HG02981 (cell line): ENCODE results near the gene GSPT2.
"Not testable (repeated sequence)": the region's sequence is repeated elsewhere in the genome, so short reads cannot be mapped to it uniquely, and the experiment has no call there.

Experiments used
- ATAC-seq: cut with Tn5 transposase; IDR thresholded peaks from one replicate; pipeline ENCODE4 v1.9.1; 2021; ENCODE audit warnings: mild to moderate bottlenecking, moderate library complexity; ENCODE audit not compliant: unreplicated experiment

The GSPT2 gene

DNA sequence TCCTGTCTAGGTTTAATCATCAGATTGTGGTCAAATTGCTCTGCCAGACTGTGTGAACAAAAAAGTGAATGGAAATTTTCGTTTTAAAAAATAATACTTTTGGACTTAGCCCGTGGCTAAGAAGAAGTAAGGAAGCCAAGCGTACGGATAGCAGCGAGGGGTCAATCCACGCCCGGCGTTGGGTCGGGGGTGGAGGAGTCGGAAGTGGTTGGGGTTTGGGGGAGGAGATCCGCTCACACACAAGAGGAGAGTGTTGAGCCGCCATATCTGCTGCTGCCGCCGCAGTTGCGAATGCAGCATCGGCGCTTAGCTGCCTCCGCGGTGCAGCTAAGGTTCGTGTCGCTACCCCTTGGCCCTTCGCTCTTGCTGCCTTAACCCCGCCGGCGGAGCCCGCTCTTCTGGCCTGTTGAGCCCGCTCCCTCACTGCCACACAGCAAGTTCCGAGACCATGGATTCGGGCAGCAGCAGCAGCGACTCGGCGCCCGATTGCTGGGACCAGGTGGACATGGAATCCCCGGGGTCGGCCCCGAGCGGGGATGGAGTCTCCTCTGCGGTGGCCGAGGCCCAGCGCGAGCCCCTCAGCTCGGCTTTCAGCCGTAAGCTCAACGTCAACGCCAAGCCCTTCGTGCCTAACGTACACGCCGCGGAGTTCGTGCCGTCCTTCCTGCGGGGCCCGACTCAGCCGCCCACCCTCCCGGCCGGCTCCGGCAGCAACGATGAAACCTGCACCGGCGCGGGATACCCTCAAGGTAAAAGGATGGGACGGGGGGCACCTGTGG is at the start of gene GSPT2:
TSS of gene GSPT2 (plus strand) at position 264 of the 779 bp plus-strand sequence. CDS start at position 449, 185 bp downstream.
- ATAC-seq, result peak; percentile 97

DNA sequence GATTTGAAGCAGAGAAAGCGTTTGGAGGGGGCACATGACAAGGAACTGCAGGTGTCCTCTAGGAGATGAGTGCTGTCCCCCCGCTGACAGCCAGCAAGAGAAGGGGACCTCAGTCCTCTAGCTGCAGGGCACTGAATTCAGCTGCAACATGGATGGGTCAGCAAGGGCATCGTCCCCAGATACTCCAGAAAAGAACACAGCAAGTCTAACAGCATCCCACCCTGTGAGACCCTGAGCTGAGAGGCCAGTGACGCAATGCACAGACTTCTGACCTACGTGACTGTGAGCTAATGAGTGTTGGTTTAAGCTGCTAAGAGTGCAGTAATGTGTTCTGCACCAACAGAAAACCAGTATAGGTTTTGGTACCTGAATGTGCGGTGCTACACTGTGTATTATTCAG is 49.0 kb upstream of the GSPT2 start:
- no peak for ATAC-seq

DNA sequence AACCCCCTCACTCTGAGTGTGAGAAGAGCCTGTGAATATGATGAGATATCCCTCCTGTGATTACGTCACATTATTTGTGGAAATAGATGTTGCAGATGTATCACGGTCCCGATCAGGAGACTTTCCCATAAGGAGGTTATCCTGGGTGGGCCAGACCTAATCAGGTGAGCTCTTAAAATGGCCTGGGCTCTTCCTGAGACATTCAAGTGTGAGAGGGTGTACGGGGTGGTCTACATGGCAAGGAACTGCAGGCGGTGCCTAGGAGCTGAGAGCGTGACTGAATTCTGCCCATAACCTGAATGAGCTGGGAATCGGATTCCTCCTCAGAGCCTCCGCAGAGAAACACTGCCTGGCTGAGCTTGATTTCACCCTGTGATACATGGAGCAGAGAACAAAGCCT is 45.8 kb upstream of the GSPT2 start:
- no peak for ATAC-seq

GRCh38 chrX:51710277-51711164 is 32.7 kb upstream of the GSPT2 start, which contains the start of gene CENPVL1:
Gene CENPVL1, plus strand, starts transcription at chrX:51710512. Its CDS starts 0 bp downstream, at chrX:51710512.
- ATAC-seq, result not testable (repeated sequence)

GRCh38 chrX:51712943-51713647 is 30.1 kb upstream of the GSPT2 start:
- not testable (repeated sequence) for ATAC-seq

DNA sequence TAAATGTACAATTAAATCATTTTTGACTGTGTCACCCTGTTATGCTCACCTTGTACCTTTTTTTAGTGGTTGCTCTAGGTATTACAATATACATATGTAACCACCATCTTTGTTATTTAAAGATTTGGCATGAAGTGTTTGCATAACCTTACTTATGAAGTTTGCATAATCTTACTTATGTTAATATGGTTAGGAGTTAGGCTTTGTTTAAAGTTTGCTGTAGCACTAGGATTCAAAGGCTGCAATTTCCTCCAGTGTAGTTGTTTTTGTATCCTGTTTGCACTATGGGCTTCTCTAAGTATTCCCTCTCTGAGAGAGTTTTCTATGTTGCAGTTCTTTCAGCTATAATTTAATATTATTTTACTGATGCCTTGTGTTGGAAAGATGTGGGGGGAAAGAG is 15.0 kb upstream of the GSPT2 start:
- no peak for ATAC-seq

DNA sequence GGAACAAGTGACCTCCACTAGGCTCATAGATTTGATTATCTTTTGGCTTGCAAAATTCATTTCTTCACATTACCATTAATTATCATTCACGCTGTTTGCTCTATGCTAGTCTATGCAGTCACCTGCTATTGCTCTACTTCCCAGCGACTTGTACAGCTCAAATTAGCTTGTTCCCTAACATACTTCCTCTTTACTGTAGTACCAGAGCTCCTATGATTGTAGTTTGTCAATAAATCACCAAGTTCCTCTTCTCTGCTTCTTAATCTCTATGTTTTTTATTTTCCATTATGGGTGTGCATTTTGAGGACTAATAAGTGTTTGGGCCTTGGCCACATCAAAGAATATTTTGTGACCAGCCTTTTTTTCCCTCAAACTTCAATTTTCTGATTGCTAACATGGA is 6.2 kb upstream of the GSPT2 start:
- ATAC-seq, result no peak

- ATAC-seq, result no peak
Measured at GRCh38 chrX:51742586-51742985, 656 bp upstream of the GSPT2 start.

GRCh38 chrX:51747671-51748070 is 4.4 kb downstream of the GSPT2 start:
- no peak for ATAC-seq

GRCh38 chrX:51759055-51759839 is 16.0 kb downstream of the GSPT2 start:
- ATAC-seq, result no peak

- ATAC-seq, result no peak
Measured at GRCh38 chrX:51760657-51761056, 17.4 kb downstream of the GSPT2 start.

DNA sequence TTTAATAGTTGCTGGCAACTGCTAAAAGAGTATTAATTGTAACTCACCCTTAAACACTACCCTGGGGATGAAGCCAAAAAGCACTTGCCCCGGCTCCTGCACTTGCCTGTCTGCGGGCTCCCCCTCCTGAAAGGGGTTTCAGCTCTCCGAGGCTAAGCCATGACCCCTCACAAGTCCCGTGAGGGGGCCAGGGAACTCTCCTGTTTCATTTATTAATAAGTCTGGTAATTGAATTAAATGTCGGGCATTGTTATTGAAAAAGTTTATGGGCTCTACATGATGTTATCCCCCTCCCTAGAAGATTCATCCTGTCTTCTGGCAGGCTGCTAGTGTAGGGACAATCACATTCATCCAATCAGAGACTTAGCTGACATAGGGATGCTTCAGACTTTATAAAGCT is 23.3 kb downstream of the GSPT2 start:
- ATAC-seq, result no peak

- ATAC-seq, result no peak
Measured at GRCh38 chrX:51776851-51777250, 33.6 kb downstream of the GSPT2 start.

GRCh38 chrX:51779306-51779705 is 36.1 kb downstream of the GSPT2 start:
- no peak for ATAC-seq

DNA sequence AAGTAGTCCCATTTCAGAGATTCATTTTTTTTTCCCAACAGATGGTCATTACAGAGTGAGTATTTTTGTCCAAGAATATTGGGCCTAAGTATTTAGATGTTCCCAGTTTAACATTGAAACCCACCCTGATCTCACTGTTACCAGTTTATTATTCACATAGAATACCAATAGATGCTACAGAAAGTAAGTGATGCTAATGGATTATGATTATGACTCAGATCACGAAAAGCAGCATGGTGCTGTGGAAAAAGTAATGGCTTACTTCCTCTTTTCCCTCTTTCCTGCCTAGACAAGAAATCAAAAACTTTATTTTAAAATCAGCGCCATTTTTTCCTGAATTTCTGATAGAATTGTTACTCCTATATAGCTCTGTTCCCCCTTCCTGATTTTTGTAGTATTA is 51.9 kb downstream of the GSPT2 start:
- ATAC-seq, result no peak
